Effector memory CD8-positive, alpha-beta T cell (primary cell): ENCODE results near the gene TRPV4.
A peak's percentile ranks its signal among the peaks of the same experiment; 100 is the strongest.

ENCODE experiments used
- ATAC-seq: fragments of 150-1000 bp; cut with Tn5 transposase; replicated peaks from 2 replicates; pipeline ENCODE4 v1.10.0; 2021; ENCODE audit warnings: mild to moderate bottlenecking, moderate library complexity
- DNase-seq, 3 experiments: peaks; one replicate each; pipeline ENCODE4 v3.0.0; 2021
- H3K27ac Mint-ChIP-seq, 2 donors: one replicate each; pipeline ENCODE4 v1.8.0; 2022; ENCODE audit warnings: mild to moderate bottlenecking in 2 of 2, mixed read lengths in 2 of 2, moderate library complexity in 2 of 2
- H3K27me3 Mint-ChIP-seq, 2 donors: one replicate each; pipeline ENCODE4 v1.8.0; 2022; ENCODE audit warnings: mixed read lengths in 2 of 2
- H3K36me3 Mint-ChIP-seq: one replicate; pipeline ENCODE4 v1.8.0; 2022; ENCODE audit warnings: mild to moderate bottlenecking, moderate library complexity, mixed read lengths; ENCODE audit not compliant: insufficient read depth
- H3K4me1 Mint-ChIP-seq, 2 donors: one replicate each; pipeline ENCODE4 v1.8.0; 2022; ENCODE audit warnings: low read depth in 2 of 2, mixed read lengths in 2 of 2
- H3K4me3 Mint-ChIP-seq, 2 donors: one replicate each; pipeline ENCODE4 v1.8.0; 2022; ENCODE audit warnings: mild to moderate bottlenecking in 2 of 2, mixed read lengths in 2 of 2, moderate library complexity in 2 of 2
- H3K9me3 Mint-ChIP-seq, 2 donors: one replicate each; pipeline ENCODE4 v1.8.0; 2022; ENCODE audit warnings: mixed read lengths in 2 of 2

TRPV4 gene

DNA sequence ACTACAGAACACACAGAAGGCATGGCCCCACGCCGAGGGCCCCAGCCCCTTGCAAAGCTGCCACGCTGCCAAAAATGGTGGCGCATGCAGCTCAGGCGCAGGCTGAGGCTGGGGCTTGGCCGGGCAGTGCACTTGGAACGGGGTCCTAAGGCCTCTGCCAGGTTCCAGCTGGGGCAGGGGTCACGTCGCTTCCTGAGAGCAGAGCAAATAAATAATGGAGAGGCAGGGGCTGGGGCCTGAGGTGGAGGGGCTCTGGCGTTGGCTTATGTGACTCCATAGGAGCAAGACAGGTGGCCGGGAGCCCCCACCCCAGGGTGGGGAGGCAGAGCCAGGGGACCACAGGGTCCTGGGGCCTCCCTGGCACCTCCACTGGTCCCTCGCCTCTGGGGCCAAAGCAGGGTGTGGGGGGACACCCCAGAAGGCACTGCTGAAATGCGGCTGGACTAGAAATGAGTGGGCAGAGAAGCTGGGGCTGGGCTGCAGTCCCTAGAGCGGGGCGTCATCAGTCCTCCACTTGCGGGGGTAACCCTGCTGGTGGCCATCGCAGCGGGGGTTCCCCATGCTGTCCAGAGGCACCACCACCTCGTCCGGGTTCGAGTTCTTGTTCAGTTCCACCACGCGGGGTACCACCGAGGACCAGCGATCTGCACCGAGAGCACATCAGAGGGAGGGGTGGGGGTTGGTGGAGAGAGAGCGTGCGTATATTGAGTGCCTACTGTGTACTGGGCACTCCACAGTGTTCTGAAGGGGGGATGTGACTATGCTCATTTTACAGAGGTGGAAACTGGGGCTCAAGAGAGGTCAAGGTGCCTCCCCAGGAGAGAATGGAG lies 49.8 kb downstream of the TRPV4 start:
- ATAC-seq: no peak
- peaks cover 32 to 56% of the 10 kb centered on the region in 2 donors for H3K27me3 Mint-ChIP-seq

DNA sequence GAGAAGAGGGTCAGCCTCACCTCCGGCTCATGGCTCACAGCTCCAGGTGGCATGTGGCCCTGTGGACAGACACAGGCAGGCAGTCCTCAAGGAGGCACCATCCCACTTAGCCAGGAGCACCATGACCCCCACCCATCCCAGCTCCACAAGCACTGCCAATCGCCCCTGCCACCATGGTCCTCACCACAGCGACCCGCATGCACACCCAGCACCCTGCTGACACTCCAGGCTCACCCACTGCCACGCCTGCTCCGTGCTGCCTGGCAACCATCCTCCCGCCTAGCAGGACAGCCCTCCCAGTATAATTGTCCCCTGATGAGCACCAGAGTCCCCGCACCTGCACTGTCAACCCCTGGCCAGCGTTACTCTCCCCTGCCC lies 50.9 kb downstream of the TRPV4 start:
- DNase-seq: no peak
- peaks cover 27 to 46% of the 10 kb centered on the region in 2 donors for H3K27me3 Mint-ChIP-seq
- no peak overlapping the region for H3K4me3 Mint-ChIP-seq
- H3K9me3 Mint-ChIP-seq: no peaks in the 10 kb centered on the region
- H3K4me1 Mint-ChIP-seq: peaks cover 4 to 7% of the 10 kb centered on the region in 2 donors
- no peaks in the 10 kb centered on the region for H3K36me3 Mint-ChIP-seq
- no peak for ATAC-seq
- H3K27ac Mint-ChIP-seq: no peak overlapping the region

More for the DNA sequence above, 49.8 kb downstream of the TRPV4 start:
- H3K4me1 Mint-ChIP-seq: peaks cover 0 to 3% of the 10 kb centered on the region in 2 donors
- no peaks in the 10 kb centered on the region for H3K36me3 Mint-ChIP-seq
- no peaks in the 10 kb centered on the region for H3K9me3 Mint-ChIP-seq
- no peak for DNase-seq
- H3K27ac Mint-ChIP-seq: no peak overlapping the region
- H3K4me3 Mint-ChIP-seq: no peak overlapping the region

DNA sequence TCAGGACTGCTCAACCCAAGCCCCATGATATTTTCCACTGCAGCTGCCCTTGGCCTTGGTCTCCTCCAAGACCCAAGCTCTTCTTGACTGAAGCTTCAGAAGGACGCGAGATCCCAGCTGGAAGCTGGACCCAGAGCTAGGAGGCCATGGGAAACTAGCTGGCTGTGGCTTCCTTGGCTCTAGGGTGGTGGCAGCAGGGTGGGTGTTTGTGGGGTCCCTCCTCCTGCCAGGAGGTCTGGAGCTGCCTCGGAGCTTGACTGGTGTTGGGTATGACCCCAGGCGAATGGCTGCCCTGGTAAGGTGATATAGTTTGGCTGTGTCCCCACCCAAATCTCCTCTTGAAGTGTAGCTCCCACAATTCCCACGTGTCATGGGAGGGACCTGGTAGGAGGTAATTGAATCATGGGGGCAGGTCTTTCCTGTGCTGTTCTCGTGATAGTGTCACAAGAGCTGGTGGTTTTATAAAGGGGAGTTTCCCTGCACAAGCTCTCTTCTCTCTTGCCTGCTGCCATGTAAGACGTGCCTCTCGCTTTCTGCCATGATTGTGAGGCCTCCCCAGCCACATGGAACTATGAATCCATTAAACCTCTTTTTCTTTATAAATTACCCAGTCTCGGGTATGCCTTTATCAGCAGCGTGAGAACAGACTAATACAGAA lies 51.4 kb downstream of the TRPV4 start:
- Mint-ChIP-seq H3K36me3 (no peaks in the 10 kb centered on the region), H3K27me3 (peaks cover 24 to 43% of the 10 kb centered on the region in 2 donors), H3K4me1 (peaks cover 6 to 8% of the 10 kb centered on the region in 2 donors), H3K27ac (no peak overlapping the region), H3K9me3 (no peaks in the 10 kb centered on the region), H3K4me3 (no peak overlapping the region)
- ATAC-seq (no peak), DNase-seq (no peak)

DNA sequence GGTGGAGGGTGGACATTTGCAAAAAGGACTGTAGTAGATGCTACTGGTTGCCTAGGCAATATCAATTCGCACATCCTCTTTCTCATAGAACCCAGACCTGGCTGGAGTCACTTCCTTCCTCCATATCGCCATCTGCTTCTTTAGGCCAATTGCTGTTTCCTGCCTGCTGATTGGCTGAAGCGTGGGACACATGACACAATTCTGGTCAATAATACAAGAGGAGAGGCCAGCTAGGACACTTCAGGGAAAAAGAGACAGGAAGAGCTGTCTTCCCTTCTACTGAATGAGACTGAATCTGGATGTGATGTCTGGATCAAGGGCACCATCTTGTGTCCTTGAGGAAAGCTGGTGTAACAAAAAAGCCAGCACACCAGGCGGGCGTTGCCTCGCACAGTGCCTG lies 53.8 kb downstream of the TRPV4 start:
- Mint-ChIP-seq H3K27ac (no peak overlapping the region), H3K27me3 (peaks cover 6 to 21% of the 10 kb centered on the region in 2 donors), H3K36me3 (no peaks in the 10 kb centered on the region), H3K4me3 (no peak overlapping the region), H3K4me1 (peaks cover 6 to 8% of the 10 kb centered on the region in 2 donors), H3K9me3 (no peaks in the 10 kb centered on the region)
- no peak for DNase-seq
- ATAC-seq: no peak

DNA sequence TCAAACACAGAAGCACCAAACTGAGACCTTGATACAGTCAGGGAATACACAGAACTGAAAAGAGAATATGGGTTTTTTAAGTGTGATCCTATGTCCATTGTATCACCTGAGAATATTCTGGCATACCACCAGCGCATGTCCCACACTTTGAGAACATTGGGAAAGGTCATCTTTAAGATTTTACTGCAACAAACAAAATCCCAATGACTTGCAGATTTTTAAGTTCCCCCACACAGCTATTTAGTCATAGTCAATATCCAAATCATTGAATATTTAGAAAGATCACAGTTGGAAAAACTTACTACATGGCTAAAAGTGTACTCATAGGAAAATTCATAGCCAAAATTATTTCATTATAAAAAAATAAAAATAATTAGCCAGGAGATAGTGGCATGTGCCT lies 54.5 kb downstream of the TRPV4 start:
- no peaks in the 10 kb centered on the region for H3K9me3 Mint-ChIP-seq
- no peak overlapping the region for H3K4me3 Mint-ChIP-seq
- H3K4me1 Mint-ChIP-seq: peaks cover 6 to 9% of the 10 kb centered on the region in 2 donors
- H3K27me3 Mint-ChIP-seq: peaks cover 6 to 17% of the 10 kb centered on the region in 2 donors
- H3K27ac Mint-ChIP-seq: no peak overlapping the region
- ATAC-seq (no peak), DNase-seq (no peak)
- H3K36me3 Mint-ChIP-seq: no peaks in the 10 kb centered on the region

DNA sequence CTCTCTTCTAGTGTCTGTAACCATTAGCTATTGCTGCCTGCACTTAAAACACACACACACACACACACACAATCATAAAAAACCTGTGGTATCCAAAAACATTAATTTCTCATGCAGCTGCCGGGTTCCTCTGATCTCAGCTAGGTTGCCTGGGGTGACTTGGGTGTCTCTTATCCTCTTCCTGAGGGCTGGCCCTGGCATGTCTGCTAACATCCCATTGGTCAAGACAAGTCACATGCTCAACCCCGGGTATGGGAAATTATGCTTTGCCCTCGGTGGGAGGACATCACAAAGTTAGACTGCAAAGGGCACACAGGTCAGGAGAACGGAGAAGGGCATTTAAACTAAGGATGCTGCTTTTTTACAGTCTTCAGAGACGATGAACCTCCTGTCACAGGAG lies 55.7 kb downstream of the TRPV4 start:
- DNase-seq (peak in 1 of 3 experiments; percentile 15), ATAC-seq (peak; percentile 59)
- peak overlapping the region; percentile 33 to 41 for H3K27ac Mint-ChIP-seq
- peak overlapping the region; percentile 13 to 42 for H3K4me3 Mint-ChIP-seq
- no peaks in the 10 kb centered on the region for H3K9me3 Mint-ChIP-seq
- H3K36me3 Mint-ChIP-seq: no peaks in the 10 kb centered on the region
- H3K4me1 Mint-ChIP-seq: peaks cover 6 to 12% of the 10 kb centered on the region in 2 donors
- peaks cover 0 to 6% of the 10 kb centered on the region in 2 donors for H3K27me3 Mint-ChIP-seq

DNA sequence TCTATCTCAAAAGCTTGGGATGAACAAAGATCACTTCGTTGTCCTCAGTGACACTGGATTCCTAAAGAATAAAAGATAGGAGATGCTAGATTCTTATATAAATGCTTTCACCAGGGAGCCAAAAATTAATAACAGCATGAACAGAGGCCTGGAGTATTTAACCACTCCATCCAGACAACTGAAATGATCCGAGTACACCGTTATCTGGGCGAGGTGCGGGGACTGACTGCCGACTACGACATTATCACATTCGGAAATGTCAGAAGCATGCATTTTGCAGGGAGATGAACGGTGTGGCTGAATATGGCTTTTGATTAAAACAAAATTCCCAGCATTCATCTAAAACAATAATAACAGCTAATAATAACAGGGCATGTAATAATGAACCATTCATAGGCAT lies 56.6 kb downstream of the TRPV4 start:
- DNase-seq: no peak
- Mint-ChIP-seq H3K27ac (no peak overlapping the region), H3K27me3 (no peaks in the 10 kb centered on the region), H3K36me3 (no peaks in the 10 kb centered on the region), H3K4me1 (peaks cover 6 to 10% of the 10 kb centered on the region in 2 donors), H3K9me3 (no peaks in the 10 kb centered on the region), H3K4me3 (no peak overlapping the region)
- no peak for ATAC-seq

DNA sequence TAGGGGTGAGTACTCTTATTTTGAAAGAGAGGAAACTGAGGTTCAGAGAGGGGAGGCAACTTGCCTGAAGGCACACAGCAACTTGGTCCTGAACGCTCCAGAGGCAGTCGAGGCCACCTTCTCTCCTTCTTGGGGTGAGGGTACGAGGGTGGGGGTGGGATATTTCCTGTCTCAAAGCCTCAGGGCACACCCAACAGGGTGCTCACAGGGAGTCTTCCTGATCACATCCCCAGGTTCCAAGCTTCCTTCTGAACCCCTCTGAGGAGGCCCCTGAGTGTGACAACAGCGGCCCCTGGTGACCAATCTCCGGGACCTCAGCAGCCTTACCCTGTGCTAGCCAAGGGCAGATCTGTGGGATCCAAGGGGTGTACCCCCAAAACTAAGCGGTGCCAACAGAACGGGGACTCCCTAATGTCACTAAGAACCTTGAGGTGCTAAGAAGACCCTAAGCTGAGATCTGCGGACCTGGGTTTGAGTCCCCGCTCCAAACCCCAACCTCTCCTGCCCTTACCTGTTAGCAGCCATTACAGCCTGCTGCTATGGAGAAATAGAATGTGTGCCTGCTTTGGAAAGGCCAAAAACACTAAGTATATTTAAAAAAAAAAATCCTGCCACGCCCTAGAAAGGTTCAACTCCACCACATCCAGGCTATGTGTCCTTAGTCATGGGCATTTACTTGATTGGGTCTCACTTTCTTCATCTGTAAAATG lies 57.9 kb downstream of the TRPV4 start:
- ATAC-seq (peak; percentile 88), DNase-seq (peak; percentile 63 to 70 (median 66))
- Mint-ChIP-seq H3K27ac (no peak overlapping the region), H3K9me3 (no peaks in the 10 kb centered on the region), H3K36me3 (peaks cover 2% of the 10 kb centered on the region), H3K27me3 (no peaks in the 10 kb centered on the region), H3K4me3 (no peak overlapping the region), H3K4me1 (peaks cover 6 to 10% of the 10 kb centered on the region in 2 donors)

DNA sequence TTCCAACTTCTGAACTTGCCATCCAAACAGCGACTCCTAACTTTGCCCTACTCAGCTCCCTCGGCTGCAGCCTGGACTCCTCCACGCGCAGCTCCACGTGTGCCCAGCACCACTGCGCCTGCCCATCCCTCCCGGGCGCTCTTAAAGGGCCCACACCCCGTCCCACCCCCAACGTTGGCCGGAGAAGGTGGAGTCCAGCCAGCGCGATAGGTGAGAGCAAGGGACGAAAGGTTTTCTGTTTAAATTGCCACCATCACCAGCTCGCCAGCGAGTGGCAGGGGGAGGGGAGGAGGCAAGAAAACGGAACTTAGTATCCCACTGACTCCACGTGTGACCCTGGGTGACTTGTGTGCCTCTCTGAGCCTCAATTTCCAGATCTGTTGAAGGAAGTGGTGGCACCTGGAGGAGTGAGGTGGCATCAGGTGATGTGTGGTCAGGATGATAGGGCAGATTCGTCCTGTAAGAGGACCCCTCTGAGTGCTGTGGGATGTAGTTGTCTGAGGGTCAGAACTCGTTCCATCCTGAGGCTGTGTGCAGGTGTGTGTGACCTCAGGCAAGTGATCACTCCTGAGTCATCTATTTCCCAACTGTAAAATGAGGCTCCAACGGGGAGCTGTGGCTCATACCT lies 59.7 kb downstream of the TRPV4 start:
- Mint-ChIP-seq H3K36me3 (peaks cover 3% of the 10 kb centered on the region), H3K4me1 (peaks cover 6 to 10% of the 10 kb centered on the region in 2 donors), H3K27ac (no peak overlapping the region), H3K27me3 (no peaks in the 10 kb centered on the region), H3K4me3 (no peak overlapping the region), H3K9me3 (no peaks in the 10 kb centered on the region)
- ATAC-seq (no peak), DNase-seq (no peak)

DNA sequence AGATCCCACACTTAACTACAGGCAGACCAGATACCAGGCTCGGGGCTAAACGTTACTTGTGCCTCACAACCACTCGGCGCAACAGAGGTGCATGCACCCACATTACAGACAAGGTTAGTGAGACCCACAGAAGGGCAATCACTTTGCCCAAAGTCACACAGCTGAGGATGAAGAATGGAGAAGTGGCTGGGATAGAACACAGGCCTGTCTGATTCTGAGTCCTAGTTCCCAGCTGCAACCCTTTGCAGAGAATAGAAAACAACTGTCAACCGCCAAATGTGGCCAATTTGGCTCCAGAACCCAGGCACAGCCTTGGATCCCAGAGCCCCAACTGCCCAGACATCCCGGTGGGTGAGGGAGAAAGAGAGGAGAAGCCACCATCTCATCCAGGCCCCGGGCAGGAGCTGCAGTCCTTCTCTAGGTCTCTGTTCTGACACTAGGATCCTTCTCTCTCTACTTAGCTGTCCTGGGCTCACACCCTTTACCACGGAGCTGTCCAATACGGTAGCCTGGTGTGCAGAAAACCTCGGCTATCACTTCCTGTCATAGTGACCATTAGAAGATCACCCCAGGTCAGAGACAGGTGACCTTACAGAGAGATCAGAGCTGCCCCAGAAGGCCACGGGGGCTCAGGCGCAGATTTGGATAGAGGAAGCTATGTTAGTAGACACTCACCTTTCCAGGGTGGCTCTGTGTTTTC lies 60.4 kb downstream of the TRPV4 start:
- no peaks in the 10 kb centered on the region for H3K9me3 Mint-ChIP-seq
- peaks cover 6 to 10% of the 10 kb centered on the region in 2 donors for H3K4me1 Mint-ChIP-seq
- H3K4me3 Mint-ChIP-seq: no peak overlapping the region
- H3K36me3 Mint-ChIP-seq: peaks cover 3% of the 10 kb centered on the region
- H3K27me3 Mint-ChIP-seq: no peaks in the 10 kb centered on the region
- no peak for DNase-seq
- ATAC-seq: no peak
- H3K27ac Mint-ChIP-seq: no peak overlapping the region

DNA sequence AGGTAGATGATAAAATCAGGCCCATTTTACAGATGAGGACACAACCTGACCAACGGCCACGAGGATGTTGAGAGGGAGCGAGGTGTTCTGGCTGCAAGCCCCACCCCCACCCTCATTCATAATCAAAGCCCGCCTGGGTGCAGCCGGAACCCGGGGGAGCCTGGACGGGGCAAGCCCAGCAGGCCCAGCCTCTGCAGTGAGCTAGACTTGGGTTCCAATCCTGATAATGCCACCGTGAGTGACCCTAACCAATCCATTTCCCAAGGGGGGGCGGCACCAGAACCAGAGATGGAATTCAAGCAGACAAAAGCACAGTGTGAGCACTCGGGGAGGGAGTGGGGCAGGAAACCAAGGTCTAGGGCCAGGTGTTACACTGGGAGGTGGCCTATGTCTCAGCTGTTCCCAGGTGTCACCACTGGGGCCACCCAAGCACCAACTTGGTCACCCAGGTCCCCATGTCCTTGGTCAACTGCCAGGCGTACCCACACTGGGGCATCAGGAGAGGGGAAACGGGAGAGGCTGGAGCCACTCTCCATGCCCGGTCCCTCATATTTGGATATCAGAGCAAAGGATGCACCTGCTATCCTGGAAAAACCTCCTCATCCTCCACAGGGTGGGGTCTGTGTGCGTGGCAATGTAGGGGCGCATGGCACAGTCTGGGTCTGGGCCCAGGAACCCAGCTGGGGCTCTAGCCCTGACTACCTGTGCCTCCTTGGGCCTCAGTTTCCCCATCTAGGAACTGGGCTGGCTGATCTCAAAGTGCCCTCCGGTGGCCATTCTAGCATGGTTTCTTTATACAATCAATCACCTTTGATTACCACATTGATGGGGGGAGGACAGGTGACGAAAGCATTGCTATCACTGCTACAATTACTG lies 61.2 kb downstream of the TRPV4 start:
- Mint-ChIP-seq H3K27ac (no peak overlapping the region), H3K36me3 (peaks cover 3% of the 10 kb centered on the region)

More for the DNA sequence above, 61.2 kb downstream of the TRPV4 start:
- Mint-ChIP-seq H3K27me3 (no peaks in the 10 kb centered on the region), H3K9me3 (no peaks in the 10 kb centered on the region), H3K4me3 (no peak overlapping the region), H3K4me1 (peaks cover 0 to 5% of the 10 kb centered on the region in 2 donors)
- no peak for DNase-seq
- no peak for ATAC-seq
